Suppressor macrophage treated with lipopolysaccharide for 4 hours (primary cell): ENCODE data around the gene NEURL1.
"Not testable (repeated sequence)": the region's sequence is repeated elsewhere in the genome, so short reads cannot be mapped to it uniquely, and the experiment has no call there.

Experiments
- DNase-seq: peaks from one replicate; pipeline ENCODE4 v3.0.0-alpha.2; 2020

NEURL1 gene

GRCh38 chr10:103522006-103522405, 28.5 kb downstream of the NEURL1 start:
- not testable (repeated sequence) for DNase-seq

- no peak for DNase-seq
Measured at GRCh38 chr10:103523683-103524082, 30.2 kb downstream of the NEURL1 start.

GRCh38 chr10:103525901-103526300, 32.4 kb downstream of the NEURL1 start:
- no peak for DNase-seq

GRCh38 chr10:103527476-103527875, 34.0 kb downstream of the NEURL1 start:
- DNase-seq = not testable (repeated sequence)

GRCh38 chr10:103528549-103528948, 35.0 kb downstream of the NEURL1 start:
- DNase-seq = no peak

- no peak for DNase-seq
Measured at GRCh38 chr10:103529539-103529938, 36.0 kb downstream of the NEURL1 start.

GRCh38 chr10:103533827-103534226, 40.3 kb downstream of the NEURL1 start:
- DNase-seq = no peak

- no peak for DNase-seq
Measured at GRCh38 chr10:103534621-103535498, 41.4 kb downstream of the NEURL1 start.

- no peak for DNase-seq
Measured at GRCh38 chr10:103535595-103535994, 42.1 kb downstream of the NEURL1 start.

- no peak for DNase-seq
Measured at GRCh38 chr10:103539751-103540150, 46.2 kb downstream of the NEURL1 start.

GRCh38 chr10:103540722-103541121, 47.2 kb downstream of the NEURL1 start:
- no peak for DNase-seq

- DNase-seq = no peak
Measured at GRCh38 chr10:103541616-103542015, 48.1 kb downstream of the NEURL1 start.

- DNase-seq = peak; percentile 88
Measured at GRCh38 chr10:103542764-103543616, 49.5 kb downstream of the NEURL1 start.

- no peak for DNase-seq
Measured at GRCh38 chr10:103543617-103544525, 50.4 kb downstream of the NEURL1 start.

- DNase-seq = no peak
Measured at GRCh38 chr10:103544657-103545310, 51.3 kb downstream of the NEURL1 start.

GRCh38 chr10:103545366-103545765, 51.9 kb downstream of the NEURL1 start:
- DNase-seq = no peak

GRCh38 chr10:103545771-103546281, 52.3 kb downstream of the NEURL1 start:
- DNase-seq = no peak

GRCh38 chr10:103546401-103546800, 52.9 kb downstream of the NEURL1 start:
- DNase-seq = no peak

GRCh38 chr10:103547391-103547946, 54.0 kb downstream of the NEURL1 start:
- no peak for DNase-seq

GRCh38 chr10:103548006-103548405, 54.5 kb downstream of the NEURL1 start:
- no peak for DNase-seq

- DNase-seq = no peak
Measured at GRCh38 chr10:103548581-103549348, 55.3 kb downstream of the NEURL1 start.
